Measurements from ENCODE around the gene SMAD5.

- TF ChIP-seq CTCF (IDR thresholded peaks at IDR 0.05), result no peak
- TF ChIP-seq POLR2AphosphoS5 (IDR thresholded peaks at IDR 0.05), result no peak
- no peak for TF ChIP-seq EP300 (IDR thresholded peaks at IDR 0.05)
Observed at GRCh38 chr5:136090319-136090718, 42.3 kb upstream of the SMAD5 start.

Data from gastroesophageal sphincter (tissue), 3 donors.